T-helper 2 cell treated with Interferon-gamma antibody and Interleukin-4, amounts not matched to agents 100 ng/mL and 5 ng/mL, for 36 hours (primary cell): ENCODE results near the gene ATP1A4. TPM values are rescaled to one million over a fixed set of nuclear protein-coding genes. Genes with fewer than 3 reads are reported as not detected.

ENCODE experiments used
- intact Hi-C: fragments of 100-400 bp; cut with micrococcal nuclease; formaldehyde crosslinking; loops from one replicate; pipeline ENCODE4 v1.15.1; 2023
- total RNA-seq: library from RNA; stranded (reverse); gene quantifications from 2 replicates; pipeline ENCODE4 v1.2.3, GENCODE V29; 2022

ATP1A4 gene
- total RNA-seq, 1 donor from 2014 or later = not detected

GRCh38 chr1:160169553-160170399, 18.4 kb downstream of the ATP1A4 start:
- intact Hi-C loops = no loop called here

GRCh38 chr1:160171354-160171753, 20.0 kb downstream of the ATP1A4 start:
- intact Hi-C loops = no loop called here

GRCh38 chr1:160171980-160172379, 20.6 kb downstream of the ATP1A4 start:
- intact Hi-C loops = no loop called here

- intact Hi-C loops = no loop called here
These were observed 25.8 kb downstream of the ATP1A4 start for GRCh38 chr1:160177231-160177630.

GRCh38 chr1:160177667-160178066, 26.3 kb downstream of the ATP1A4 start:
- intact Hi-C loops = no loop called here

GRCh38 chr1:160178731-160179130, 27.3 kb downstream of the ATP1A4 start:
- intact Hi-C loops = no loop called here

GRCh38 chr1:160179336-160179735, 27.9 kb downstream of the ATP1A4 start:
- intact Hi-C loops = no loop called here

GRCh38 chr1:160186246-160186645, 34.8 kb downstream of the ATP1A4 start:
- intact Hi-C loops = no loop called here

- intact Hi-C loops = no loop called here
These were observed 35.3 kb downstream of the ATP1A4 start for GRCh38 chr1:160186729-160187128.

GRCh38 chr1:160187407-160187806, 36.0 kb downstream of the ATP1A4 start:
- intact Hi-C loops = no loop called here

GRCh38 chr1:160188341-160188740, 36.9 kb downstream of the ATP1A4 start:
- intact Hi-C loops = no loop called here

- intact Hi-C loops = loop anchor here (5.0 kb wide), 1 partner anchor 88 kb away; no protein-coding TSS in a partner anchor
These were observed 38.5 kb downstream of the ATP1A4 start, which contains the start of gene CASQ1 for GRCh38 chr1:160189649-160190625. Gene CASQ1, plus strand, starts transcription at chr1:160190575. Its CDS starts 177 bp downstream, at chr1:160190752.

- intact Hi-C loops = loop anchor here (2.0 to 5.0 kb wide), 3 partner anchors 61 to 415 kb away; no protein-coding TSS in a partner anchor
These were observed 40.4 kb downstream of the ATP1A4 start for GRCh38 chr1:160191756-160192155.

GRCh38 chr1:160192234-160192633, 40.8 kb downstream of the ATP1A4 start:
- intact Hi-C loops = loop anchor here (2.0 to 5.0 kb wide), 3 partner anchors 61 to 415 kb away; no protein-coding TSS in a partner anchor

GRCh38 chr1:160193091-160193819, 41.9 kb downstream of the ATP1A4 start:
- intact Hi-C loops = loop anchor here (1.0 to 5.0 kb wide), 5 partner anchors 60 to 414 kb away; no protein-coding TSS in a partner anchor

- intact Hi-C loops = loop anchor here (1.0 to 5.0 kb wide), 5 partner anchors 59 to 413 kb away; no protein-coding TSS in a partner anchor
These were observed 42.7 kb downstream of the ATP1A4 start for GRCh38 chr1:160193832-160194736.

- intact Hi-C loops = loop anchor here (5.0 kb wide), 1 partner anchor 92 kb away; no protein-coding TSS in a partner anchor
These were observed 43.3 kb downstream of the ATP1A4 start for GRCh38 chr1:160194737-160195059.

GRCh38 chr1:160196143-160196542, 44.7 kb downstream of the ATP1A4 start:
- intact Hi-C loops = no loop called here

- intact Hi-C loops = no loop called here
These were observed 45.8 kb downstream of the ATP1A4 start for GRCh38 chr1:160197231-160197630.

GRCh38 chr1:160200786-160201185, 49.4 kb downstream of the ATP1A4 start:
- intact Hi-C loops = no loop called here
